Immature natural killer cell (primary cell): ENCODE data around the gene RPIA. TPM values are rescaled to one million over a fixed set of nuclear protein-coding genes. Genes with fewer than 3 reads are reported as not detected.

Source experiments
- DNase-seq, 3 donors: peaks; one replicate each; pipeline ENCODE4 v3.0.0; 2022; ENCODE audit warnings: mixed read lengths in 1 of 3
- H3K27ac Mint-ChIP-seq, 6 donors: one replicate each; pipeline ENCODE4 v1.8.0; 2020; ENCODE audit warnings: mixed read lengths in 6 of 6, mild to moderate bottlenecking in 5 of 6, inconsistent platforms in 4 of 6, moderate library complexity in 3 of 6
- H3K27me3 Mint-ChIP-seq, 3 donors: one replicate each; pipeline ENCODE4 v1.8.0; 2020 to 2021; ENCODE audit warnings: low read depth in 3 of 3, mild to moderate bottlenecking in 3 of 3, mixed read lengths in 3 of 3, moderate library complexity in 3 of 3, inconsistent platforms in 1 of 3
- H3K36me3 Mint-ChIP-seq, 3 donors: one replicate each; pipeline ENCODE4 v1.8.0; 2020; ENCODE audit warnings: mixed read lengths in 3 of 3, inconsistent platforms in 2 of 3, mild to moderate bottlenecking in 2 of 3
- H3K4me1 Mint-ChIP-seq, 2 donors: one replicate each; pipeline ENCODE4 v1.8.0; 2020; ENCODE audit warnings: inconsistent platforms in 2 of 2, mild to moderate bottlenecking in 2 of 2, mixed read lengths in 2 of 2, moderate library complexity in 1 of 2
- H3K4me3 Mint-ChIP-seq, 5 donors: one replicate each; pipeline ENCODE4 v1.8.0; 2020; ENCODE audit warnings: mild to moderate bottlenecking in 5 of 5, mixed read lengths in 5 of 5, inconsistent platforms in 3 of 5, moderate library complexity in 3 of 5
- H3K9me3 Mint-ChIP-seq, 6 donors: one replicate each; pipeline ENCODE4 v1.8.0; 2020; ENCODE audit warnings: mild to moderate bottlenecking in 6 of 6, mixed read lengths in 6 of 6, inconsistent platforms in 4 of 6, moderate library complexity in 3 of 6
- polyA plus RNA-seq, 3 donors: library from polyadenylated mRNA; unstranded; fragments of 300-500 nt; fragmentation: Illumina TruSeq; gene quantifications; one replicate each; pipeline ENCODE4 v1.2.3, GENCODE V29; 2021

Gene RPIA
- polyA plus RNA-seq, 3 donors from 2014 or later = 32.5 to 48.9 (median 46.2) TPM

DNA sequence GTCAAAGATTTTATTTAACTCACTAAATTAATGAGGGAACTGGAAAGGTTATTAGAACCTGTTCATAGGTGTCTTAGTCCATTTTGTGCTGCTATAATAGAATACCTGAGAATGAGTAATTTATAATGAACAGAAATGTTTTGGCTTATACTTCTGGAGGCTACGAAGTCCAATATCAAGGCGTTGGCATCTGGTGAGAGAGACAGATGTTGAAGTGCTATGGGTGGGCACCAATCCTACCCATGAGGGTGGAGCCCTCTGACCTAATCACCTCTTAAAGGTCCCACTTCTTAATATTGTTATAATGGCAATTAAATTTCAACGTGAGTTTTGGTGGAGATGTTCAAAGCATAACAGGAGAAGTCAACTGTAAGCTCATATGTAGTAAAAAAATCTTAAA is 5.1 kb downstream of the RPIA start:
- no peak for DNase-seq
- Mint-ChIP-seq H3K4me3 (no peak overlapping the region), H3K27me3 (peaks cover 0 to 3% (median 0%) of the 10 kb centered on the region in 3 donors), H3K4me1 (peaks cover 23 to 41% of the 10 kb centered on the region in 2 donors), H3K9me3 (no peaks in the 10 kb centered on the region), H3K27ac (no peak overlapping the region), H3K36me3 (peaks cover 8 to 18% (median 9%) of the 10 kb centered on the region in 3 donors)

DNA sequence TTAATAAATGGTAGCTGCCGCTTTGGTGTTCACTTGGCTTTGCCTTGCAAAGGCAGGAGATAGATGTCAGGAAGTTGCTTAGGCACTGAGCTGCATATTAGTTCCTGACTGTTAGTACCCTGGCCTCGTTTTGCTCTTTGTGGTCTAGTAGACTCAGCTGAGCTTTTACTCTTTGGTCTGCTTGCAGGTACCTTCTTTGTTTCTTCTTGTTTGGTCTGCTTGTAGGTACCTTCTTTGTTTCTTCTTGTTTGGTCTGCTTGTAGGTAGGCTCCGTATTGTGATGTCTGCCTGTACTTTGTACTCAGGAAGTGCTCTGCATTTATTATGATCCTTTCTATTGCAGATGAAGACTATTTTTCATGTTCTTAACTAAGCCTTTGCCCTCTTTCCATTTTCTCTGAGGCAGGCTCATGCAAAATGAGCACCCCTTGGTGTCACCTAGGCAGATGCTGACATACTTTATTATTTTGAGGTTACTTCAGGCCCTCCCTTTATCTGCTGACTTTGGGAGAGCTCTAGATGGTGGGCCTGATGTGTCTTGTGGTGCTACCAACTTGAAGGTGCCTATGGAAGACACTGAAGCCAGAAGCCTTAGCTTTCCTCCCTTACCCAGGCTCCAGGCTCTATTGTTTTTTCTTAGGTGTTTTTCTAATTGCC is 6.0 kb downstream of the RPIA start:
- Mint-ChIP-seq H3K4me1 (peaks cover 16 to 33% of the 10 kb centered on the region in 2 donors), H3K9me3 (no peaks in the 10 kb centered on the region), H3K27ac (peak overlapping the region in 2 of 6 donors; percentile 17 to 25), H3K4me3 (no peak overlapping the region), H3K36me3 (peaks cover 15 to 26% (median 18%) of the 10 kb centered on the region in 3 donors), H3K27me3 (no peaks in the 10 kb centered on the region)
- no peak for DNase-seq

DNA sequence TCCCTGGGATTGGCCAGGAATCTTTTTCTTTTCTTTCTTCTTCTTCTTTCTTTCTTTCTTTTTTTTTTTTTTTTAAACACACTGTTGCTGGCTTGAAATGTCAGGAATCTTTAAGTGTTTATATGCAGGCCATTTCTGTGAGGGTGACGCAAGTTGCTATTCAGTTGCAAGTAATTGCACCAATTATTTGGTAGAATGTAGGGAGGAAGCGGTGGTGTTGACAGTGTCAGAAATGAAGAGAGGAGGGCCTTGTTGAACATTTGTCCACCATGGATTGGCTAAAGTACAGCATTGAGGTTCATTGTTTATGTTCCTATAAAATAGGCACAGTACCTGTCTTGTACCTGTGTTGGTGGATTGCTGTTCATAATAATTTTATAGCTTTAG is 6.5 kb downstream of the RPIA start:
- DNase-seq = no peak
- H3K4me1 Mint-ChIP-seq = peaks cover 10 to 28% of the 10 kb centered on the region in 2 donors
- H3K9me3 Mint-ChIP-seq = no peaks in the 10 kb centered on the region
- H3K4me3 Mint-ChIP-seq = no peak overlapping the region
- H3K36me3 Mint-ChIP-seq = peaks cover 18 to 31% (median 23%) of the 10 kb centered on the region in 3 donors
- no peak overlapping the region for H3K27ac Mint-ChIP-seq
- H3K27me3 Mint-ChIP-seq = no peaks in the 10 kb centered on the region

DNA sequence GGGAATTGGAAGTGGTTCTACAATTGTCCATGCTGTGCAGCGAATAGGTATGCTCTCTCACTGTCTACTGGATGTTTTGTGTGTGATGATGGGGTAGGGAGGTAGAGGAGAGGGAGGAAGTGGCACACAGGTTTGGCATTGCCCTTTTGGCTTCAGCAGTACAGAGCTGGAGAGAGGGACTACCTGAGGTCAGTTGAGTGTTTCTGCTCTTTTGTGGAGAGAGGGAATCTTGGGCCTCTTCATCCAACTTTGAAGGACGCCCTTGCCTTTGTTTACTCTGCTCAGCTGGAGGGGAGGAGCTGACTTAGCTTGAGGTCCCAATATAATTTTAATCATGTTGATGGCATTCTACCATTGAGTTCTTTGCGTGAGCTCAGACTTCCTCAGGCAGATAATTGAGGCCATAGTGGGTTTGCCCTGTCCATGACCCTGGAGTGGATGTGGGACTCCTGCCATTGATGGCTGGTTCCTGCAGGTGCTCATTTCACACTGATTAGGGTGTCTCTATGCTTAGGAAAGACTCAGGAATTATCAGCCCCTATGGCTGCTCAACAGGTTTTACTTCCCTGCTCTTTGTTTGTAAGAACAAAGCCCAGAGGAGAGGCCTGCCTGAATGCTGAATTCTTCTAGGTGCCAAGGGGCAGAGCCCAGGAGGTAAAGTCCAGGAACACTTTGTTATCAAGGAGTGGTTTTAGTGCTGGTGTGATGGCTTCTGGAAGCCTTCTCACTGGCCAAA is 7.2 kb downstream of the RPIA start:
- H3K4me1 Mint-ChIP-seq = peaks cover 6 to 21% of the 10 kb centered on the region in 2 donors
- no peak for DNase-seq
- H3K27ac Mint-ChIP-seq = no peak overlapping the region
- H3K36me3 Mint-ChIP-seq = peaks cover 19 to 37% (median 26%) of the 10 kb centered on the region in 3 donors
- H3K9me3 Mint-ChIP-seq = no peaks in the 10 kb centered on the region
- H3K27me3 Mint-ChIP-seq = no peaks in the 10 kb centered on the region
- no peak overlapping the region for H3K4me3 Mint-ChIP-seq

DNA sequence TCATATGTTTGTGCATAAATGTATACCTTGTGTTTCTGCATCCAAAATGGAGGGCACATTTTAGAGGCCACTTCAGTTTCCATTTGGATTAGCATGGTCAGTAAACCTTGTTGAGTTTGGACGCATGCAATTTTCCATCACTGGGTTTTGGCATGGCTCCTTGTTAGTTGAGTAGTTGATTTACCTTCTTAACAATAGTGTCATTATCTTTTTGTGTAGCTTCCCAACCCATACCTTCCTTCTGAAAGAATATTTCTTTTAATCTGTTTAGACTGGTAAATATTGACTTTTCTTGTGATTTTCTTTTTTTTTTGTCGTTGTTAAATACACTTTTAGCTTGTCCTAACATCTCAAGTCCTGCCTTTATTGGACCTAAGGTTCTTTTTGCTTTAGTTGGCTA is 15.5 kb downstream of the RPIA start:
- H3K36me3 Mint-ChIP-seq = peaks cover 29 to 40% (median 39%) of the 10 kb centered on the region in 3 donors

DNA sequence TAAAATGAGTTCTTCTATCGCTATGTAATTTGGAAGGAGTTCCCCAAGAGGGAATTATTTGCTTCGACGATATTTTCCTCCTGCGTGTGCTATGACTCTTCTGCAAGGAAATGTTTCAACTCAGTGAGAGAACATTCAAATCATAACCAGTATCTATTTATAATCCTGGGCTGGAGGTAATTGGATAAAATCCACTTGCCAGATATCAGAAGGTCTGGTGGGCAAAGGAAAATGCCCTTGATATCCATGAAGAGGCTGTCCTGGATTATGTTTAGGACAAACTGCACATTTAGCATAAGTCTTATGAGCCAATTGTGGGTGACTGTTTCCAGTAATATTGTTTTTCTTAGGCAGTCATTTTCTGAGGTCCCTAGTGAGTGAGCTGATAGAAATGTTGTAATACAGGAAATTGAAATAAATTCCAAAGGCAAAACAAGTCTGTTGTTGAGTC is 17.7 kb downstream of the RPIA start:
- H3K9me3 Mint-ChIP-seq = no peaks in the 10 kb centered on the region
- peaks cover 0 to 4% of the 10 kb centered on the region in 2 donors for H3K4me1 Mint-ChIP-seq
- no peak overlapping the region for H3K4me3 Mint-ChIP-seq
- no peak for DNase-seq
- peaks cover 0 to 6% (median 0%) of the 10 kb centered on the region in 3 donors for H3K27me3 Mint-ChIP-seq
- peaks cover 14 to 22% (median 18%) of the 10 kb centered on the region in 3 donors for H3K36me3 Mint-ChIP-seq
- no peak overlapping the region for H3K27ac Mint-ChIP-seq

More for the DNA sequence above, 15.5 kb downstream of the RPIA start:
- no peak for DNase-seq
- Mint-ChIP-seq H3K4me3 (no peak overlapping the region), H3K4me1 (no peaks in the 10 kb centered on the region), H3K9me3 (no peaks in the 10 kb centered on the region), H3K27me3 (peaks cover 0 to 5% (median 0%) of the 10 kb centered on the region in 3 donors), H3K27ac (no peak overlapping the region)

DNA sequence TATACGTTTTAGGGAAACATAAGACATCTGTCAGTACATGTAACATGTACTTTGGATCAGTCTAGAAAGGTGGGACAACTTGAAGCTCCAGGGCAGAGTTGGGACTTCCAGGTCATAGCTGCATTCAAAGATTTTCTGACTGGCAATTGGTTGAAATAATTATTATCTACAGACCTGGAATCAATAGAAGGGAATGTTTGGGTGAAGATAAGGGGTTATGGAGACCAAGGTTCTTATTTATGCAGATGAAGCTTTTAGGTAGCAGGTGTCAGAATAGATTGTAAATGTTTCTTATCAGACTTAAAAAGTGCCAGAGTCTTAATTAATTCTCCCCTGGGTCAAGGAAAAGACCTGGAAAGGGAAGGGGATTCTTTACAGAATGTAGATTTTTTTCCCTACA is 19.8 kb downstream of the RPIA start:
- H3K27me3 Mint-ChIP-seq = peaks cover 0 to 2% (median 0%) of the 10 kb centered on the region in 3 donors
- no peak overlapping the region for H3K4me3 Mint-ChIP-seq
- peak overlapping the region in 1 of 6 donors; percentile 3 for H3K27ac Mint-ChIP-seq
- no peak for DNase-seq
- peaks cover 0 to 1% (median 0%) of the 10 kb centered on the region in 3 donors for H3K36me3 Mint-ChIP-seq
- H3K9me3 Mint-ChIP-seq = no peaks in the 10 kb centered on the region
- peaks cover 0 to 6% of the 10 kb centered on the region in 2 donors for H3K4me1 Mint-ChIP-seq

DNA sequence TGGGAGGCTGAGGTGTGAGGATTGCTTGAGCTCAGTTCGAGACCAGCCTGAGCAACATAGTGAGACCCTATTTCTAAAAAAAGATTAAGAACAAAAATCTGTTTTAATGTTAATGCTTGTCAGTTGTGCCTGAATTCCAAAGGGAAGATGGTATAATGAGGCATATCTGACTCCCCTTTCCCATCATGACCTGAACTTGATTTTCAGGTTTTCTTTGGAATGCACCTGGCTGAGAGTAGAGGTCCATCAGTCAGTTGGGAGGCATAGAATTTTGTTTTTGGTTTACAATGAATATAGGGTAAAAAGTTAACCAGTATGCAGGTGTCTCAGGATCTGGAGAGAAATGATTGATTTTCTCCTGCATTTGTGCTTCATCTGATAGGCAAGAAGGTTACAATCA is 20.4 kb downstream of the RPIA start:
- no peak overlapping the region for H3K4me3 Mint-ChIP-seq
- DNase-seq = no peak
- H3K27ac Mint-ChIP-seq = peak overlapping the region in 2 of 6 donors; percentile 9 to 28
- H3K36me3 Mint-ChIP-seq = no peaks in the 10 kb centered on the region
- H3K9me3 Mint-ChIP-seq = no peaks in the 10 kb centered on the region
- peaks cover 0 to 6% of the 10 kb centered on the region in 2 donors for H3K4me1 Mint-ChIP-seq
- peaks cover 0 to 1% (median 0%) of the 10 kb centered on the region in 3 donors for H3K27me3 Mint-ChIP-seq

DNA sequence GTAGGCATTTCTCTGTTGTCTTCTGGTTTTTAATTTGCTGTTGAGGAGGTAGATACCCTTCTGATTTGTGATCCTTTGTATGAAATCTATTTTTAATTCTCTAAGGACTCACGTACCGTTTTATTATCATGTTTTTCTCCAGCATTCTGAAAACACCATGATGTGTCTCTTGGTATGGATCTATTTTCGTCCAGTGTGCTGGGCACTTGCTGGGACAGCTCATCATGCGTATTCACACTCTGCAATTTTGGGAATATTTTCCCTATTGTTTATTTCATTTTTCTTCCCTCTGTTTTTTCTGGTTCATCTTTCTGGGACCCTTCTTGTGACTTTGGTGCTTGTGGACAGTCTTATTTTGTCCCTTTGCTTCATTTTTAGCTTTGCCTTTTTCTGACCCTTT is 21.9 kb downstream of the RPIA start:
- H3K4me1 Mint-ChIP-seq = peaks cover 0 to 6% of the 10 kb centered on the region in 2 donors
- DNase-seq = no peak
- H3K4me3 Mint-ChIP-seq = no peak overlapping the region
- H3K27ac Mint-ChIP-seq = no peak overlapping the region
- no peaks in the 10 kb centered on the region for H3K9me3 Mint-ChIP-seq
- peaks cover 0 to 1% (median 0%) of the 10 kb centered on the region in 3 donors for H3K27me3 Mint-ChIP-seq
- H3K36me3 Mint-ChIP-seq = peaks cover 0 to 5% (median 4%) of the 10 kb centered on the region in 3 donors

DNA sequence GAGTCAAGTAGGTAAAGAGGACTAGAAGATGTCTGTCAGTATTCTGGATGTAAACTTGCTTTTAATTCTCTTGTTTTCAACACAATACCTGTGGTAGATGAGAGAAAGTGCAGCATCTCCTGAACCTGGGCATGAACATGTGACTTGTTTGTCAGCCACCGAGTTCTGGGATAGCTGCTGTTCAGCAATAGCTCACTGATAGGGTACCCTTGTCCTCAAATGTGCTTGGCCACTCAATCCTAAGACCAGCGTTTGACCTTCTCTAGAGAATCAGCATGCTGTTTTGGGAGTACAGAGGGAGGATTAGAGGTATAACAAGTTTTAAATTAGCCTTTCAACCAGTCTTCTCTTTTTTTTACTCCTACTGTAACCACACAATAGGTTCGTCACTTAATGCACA is 23.2 kb downstream of the RPIA start:
- H3K27ac Mint-ChIP-seq = peak overlapping the region in 1 of 6 donors; percentile 11
- H3K4me3 Mint-ChIP-seq = no peak overlapping the region
- peaks cover 0 to 5% (median 4%) of the 10 kb centered on the region in 3 donors for H3K36me3 Mint-ChIP-seq
- H3K9me3 Mint-ChIP-seq = no peaks in the 10 kb centered on the region
- peaks cover 0 to 6% of the 10 kb centered on the region in 2 donors for H3K4me1 Mint-ChIP-seq
- DNase-seq = no peak
- H3K27me3 Mint-ChIP-seq = peaks cover 0 to 1% (median 0%) of the 10 kb centered on the region in 3 donors

DNA sequence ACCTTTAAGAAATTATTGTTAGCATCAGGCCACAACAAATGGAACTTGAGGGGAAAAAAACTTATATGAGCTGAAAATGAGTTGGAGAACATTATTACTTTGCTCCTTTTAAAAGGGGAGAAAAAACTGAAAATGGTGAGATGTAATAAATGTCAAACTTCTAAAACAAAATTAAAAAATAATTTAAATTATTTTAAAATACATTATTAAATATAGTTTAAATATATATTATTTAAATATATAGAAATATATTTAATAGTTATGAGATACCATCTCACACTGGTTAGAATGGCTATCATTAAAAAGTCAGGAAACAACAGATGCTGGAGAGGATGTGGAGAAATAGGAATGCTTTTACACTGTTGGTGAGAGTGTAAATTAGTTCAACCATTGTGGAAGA is 28.9 kb downstream of the RPIA start:
- DNase-seq = no peak
- H3K36me3 Mint-ChIP-seq = peaks cover 0 to 11% (median 8%) of the 10 kb centered on the region in 3 donors
- no peak overlapping the region for H3K4me3 Mint-ChIP-seq
- no peaks in the 10 kb centered on the region for H3K27me3 Mint-ChIP-seq
- peaks cover 3 to 11% of the 10 kb centered on the region in 2 donors for H3K4me1 Mint-ChIP-seq
- H3K27ac Mint-ChIP-seq = no peak overlapping the region
- no peaks in the 10 kb centered on the region for H3K9me3 Mint-ChIP-seq

DNA sequence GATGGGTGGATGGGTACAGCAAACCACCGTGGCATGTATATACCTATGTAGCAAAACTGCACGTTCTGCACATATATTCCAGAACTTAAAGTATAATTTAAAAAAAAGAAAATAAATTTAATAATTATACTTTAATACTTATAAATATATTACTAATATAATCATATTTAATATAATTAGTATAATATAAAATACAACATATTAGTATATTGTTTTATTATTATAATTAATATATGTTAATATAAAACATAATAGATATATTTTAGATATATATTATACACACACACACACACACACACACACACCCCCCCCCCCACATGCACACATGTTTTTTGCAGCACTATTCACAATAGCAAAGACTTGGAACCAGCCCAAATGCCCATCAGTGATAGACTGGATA is 29.8 kb downstream of the RPIA start:
- H3K27ac Mint-ChIP-seq = no peak overlapping the region
- no peaks in the 10 kb centered on the region for H3K9me3 Mint-ChIP-seq
- H3K4me3 Mint-ChIP-seq = no peak overlapping the region
- H3K36me3 Mint-ChIP-seq = peaks cover 0 to 15% (median 8%) of the 10 kb centered on the region in 3 donors
- peaks cover 3 to 20% of the 10 kb centered on the region in 2 donors for H3K4me1 Mint-ChIP-seq
- H3K27me3 Mint-ChIP-seq = no peaks in the 10 kb centered on the region
- no peak for DNase-seq

DNA sequence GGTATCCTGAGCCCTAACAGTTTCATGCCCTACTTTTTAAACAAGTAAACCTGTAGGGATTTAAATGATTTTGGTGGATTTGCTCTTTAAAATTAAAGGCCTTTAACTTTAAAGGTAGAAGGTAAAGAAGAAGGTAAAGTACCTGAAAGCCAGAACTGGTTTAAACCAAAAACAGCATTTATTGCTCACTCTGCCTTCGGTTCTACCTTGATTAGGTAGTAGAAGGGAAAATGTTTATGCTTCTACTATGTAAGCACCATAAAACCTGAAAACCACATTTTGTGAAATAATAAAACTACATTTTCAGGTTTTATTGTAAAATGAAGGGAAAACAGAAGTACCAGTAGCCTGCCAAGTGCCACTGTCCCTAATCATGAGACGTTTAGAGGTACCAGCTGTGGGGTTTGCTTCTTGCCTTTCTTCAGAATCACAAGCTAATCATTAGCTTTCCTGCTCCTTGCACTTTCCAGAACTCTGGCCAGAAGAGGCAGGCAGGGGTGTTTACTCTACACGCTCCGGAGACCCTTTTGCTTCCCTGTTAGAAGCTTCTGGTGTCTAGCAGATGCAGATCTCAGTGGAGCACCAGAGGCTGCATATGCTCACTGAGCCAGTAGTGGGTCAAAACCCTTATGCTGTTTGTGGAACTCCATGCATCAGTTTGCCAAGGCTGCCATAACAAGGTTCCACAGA is 33.3 kb downstream of the RPIA start:
- peaks cover 16 to 47% of the 10 kb centered on the region in 2 donors for H3K4me1 Mint-ChIP-seq
- no peak overlapping the region for H3K4me3 Mint-ChIP-seq
- peaks cover 4 to 10% (median 4%) of the 10 kb centered on the region in 3 donors for H3K36me3 Mint-ChIP-seq
- peaks cover 0 to 5% (median 1%) of the 10 kb centered on the region in 3 donors for H3K27me3 Mint-ChIP-seq
- H3K27ac Mint-ChIP-seq = no peak overlapping the region
- no peaks in the 10 kb centered on the region for H3K9me3 Mint-ChIP-seq
- no peak for DNase-seq
